Globus pallidus (tissue), 1 donor: ENCODE data around the gene SH3RF3.

Experiments
- DNase-seq: peaks from one replicate; pipeline ENCODE4 v3.0.0-alpha.2; 2015; ENCODE audit warnings: low spot score

The SH3RF3 gene

GRCh38 chr2:109507217-109507616 lies 378.2 kb downstream of the SH3RF3 start:
- DNase-seq = peak; percentile 46

DNA sequence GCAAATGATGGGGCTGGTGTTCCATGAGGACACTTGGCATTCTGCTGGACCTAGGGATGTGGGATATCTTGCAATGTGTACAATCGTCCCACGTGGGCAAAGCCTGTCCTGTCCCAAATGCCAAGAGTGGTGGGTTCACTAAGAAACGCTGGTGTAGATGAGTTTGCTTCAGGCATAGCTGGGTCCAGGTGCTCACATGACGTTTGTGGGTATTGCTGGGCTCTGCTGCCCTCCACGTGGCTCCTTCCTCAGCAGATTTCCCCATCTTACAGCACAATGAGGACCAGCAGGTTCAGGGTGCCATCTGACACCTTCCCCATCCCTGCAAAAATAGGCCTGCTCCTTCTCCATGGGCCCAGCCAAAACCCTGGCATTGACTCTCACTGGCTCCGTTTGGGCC lies 378.8 kb downstream of the SH3RF3 start:
- DNase-seq = no peak

DNA sequence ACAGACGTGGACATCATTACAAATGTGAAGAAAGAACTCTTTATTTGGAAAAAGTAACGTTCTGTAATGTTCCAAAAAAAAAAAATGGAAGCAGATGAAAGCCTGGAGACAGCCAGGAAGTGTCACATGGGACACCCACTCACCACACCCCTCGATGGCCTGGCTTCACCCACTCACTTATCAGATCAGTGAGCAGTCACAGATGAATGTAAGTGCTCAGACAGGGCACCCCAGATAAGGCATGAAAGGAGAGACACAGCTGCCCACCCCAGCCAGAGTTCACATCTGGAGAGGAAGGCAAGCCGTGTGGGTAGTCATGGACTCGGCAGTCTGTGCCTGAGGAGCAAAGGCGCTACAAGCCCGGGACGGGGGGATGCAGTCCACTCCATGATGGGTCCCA lies 379.6 kb downstream of the SH3RF3 start:
- DNase-seq = no peak

GRCh38 chr2:109510136-109511028 lies 381.4 kb downstream of the SH3RF3 start:
- DNase-seq = peak; percentile 64

- DNase-seq = no peak
These were observed 382.2 kb downstream of the SH3RF3 start for GRCh38 chr2:109511168-109511567.

DNA sequence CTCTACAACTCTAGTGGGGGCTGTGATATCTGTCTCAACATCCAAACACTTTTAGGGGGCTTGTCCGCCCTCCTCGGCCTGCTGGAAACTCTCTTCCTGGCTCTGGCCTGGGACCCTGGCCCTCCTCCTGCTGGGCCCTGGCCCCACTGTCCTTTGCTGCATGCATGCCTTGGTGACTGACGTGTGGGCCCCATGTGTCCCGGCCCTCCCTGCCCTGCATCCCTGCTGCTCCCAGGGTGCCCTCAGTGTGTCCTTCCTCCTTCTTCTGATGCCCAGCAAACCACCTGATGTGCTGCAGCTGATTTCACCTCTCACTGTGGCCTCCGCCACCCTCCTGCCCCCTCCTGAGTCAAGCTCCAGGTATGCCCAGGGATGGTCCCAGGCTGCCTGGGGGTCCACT lies 383.1 kb downstream of the SH3RF3 start:
- no peak for DNase-seq

DNA sequence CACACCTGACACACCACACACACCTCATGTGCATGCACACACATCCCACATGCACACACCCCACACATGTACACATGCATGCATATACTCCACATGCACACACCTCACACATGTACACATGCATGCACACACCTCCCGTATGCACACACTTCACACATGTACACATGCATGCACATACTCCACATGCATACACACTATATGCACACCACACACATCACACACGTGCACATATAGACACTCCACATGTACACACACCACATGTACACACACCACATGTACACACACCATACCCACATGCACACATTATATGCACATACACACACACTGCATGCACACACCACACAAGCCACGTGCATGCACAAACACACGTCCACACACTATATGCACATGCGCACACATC lies 384.2 kb downstream of the SH3RF3 start:
- no peak for DNase-seq

- DNase-seq = no peak
These were observed 385.0 kb downstream of the SH3RF3 start for GRCh38 chr2:109513749-109514588.

GRCh38 chr2:109514857-109515256 lies 385.9 kb downstream of the SH3RF3 start:
- DNase-seq = no peak

- no peak for DNase-seq
These were observed 387.6 kb downstream of the SH3RF3 start for GRCh38 chr2:109516445-109517117.

GRCh38 chr2:109517118-109517889 lies 388.3 kb downstream of the SH3RF3 start:
- no peak for DNase-seq

DNA sequence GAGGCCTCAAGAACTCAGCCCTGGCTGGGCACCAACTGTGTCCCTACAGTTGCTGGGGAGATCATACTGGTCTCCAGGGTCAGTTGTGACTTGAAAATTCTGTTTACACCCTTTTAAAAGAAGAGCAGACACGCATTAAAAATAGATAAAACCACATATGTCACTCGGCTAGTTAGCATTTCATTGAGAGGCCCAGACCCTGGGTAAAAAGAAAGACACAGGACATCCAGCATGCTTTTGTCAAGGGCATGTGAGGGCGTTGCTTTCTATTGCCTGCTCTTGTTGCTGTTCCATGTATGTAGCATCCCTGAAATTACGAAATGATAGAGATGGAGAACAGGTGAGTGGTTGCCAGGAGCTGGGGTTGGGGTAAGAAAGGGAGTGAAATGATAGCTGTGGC lies 390.5 kb downstream of the SH3RF3 start:
- no peak for DNase-seq

DNA sequence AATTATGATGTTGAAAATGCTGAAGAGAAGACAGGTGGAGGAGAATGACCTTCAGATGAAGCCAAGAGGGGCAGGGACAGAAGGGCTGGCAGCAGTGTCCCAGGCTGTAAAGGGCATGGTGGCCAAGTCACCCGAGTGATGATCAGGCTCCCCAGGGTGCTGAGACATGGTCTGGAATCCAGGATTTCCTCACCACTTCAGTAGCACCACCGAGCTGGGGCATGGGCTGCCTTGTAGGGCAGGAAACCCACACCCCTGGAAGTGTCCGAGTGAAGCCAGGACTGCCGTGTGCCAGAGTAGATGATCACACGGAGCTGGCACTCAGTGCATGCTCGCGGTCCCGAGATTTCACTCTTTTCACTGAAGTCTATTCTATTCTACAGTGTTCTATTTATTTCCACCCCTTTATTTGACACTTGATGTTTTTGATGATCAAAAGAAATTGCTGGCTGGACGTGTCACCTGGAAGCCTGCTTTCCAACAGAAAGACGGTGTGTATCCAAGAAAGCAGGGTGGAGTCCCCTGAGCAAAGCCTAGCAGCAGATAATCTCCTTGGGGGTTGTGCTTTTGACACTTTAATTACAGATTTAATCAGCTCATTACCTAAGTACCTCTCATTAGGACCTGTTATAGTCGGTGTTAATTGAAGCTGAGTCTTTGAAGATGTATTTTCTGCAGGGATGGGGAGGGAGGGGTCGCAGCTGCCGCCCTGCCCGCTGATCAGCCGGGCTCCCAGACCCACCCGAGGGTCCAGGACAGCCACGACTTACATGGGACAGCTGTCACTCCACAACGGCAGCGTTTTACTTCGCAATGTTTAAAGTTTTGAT lies 392.4 kb downstream of the SH3RF3 start:
- DNase-seq = no peak

DNA sequence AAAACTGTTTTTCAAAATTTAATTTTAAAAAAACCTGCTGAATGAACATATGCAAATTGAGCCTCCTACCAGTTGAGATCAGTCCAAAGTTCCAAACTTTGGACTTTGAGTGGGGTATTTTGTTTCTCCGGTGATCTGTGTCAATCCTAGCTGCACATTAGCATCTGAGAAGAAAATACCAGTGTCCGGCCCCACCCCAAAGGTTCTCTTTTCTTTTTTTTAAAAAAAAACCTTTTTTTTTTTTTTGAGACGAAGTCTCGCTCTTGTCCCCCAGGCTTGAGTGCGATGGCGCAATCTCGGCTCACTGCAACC lies 393.0 kb downstream of the SH3RF3 start:
- DNase-seq = no peak

- DNase-seq = no peak
These were observed 394.1 kb downstream of the SH3RF3 start for GRCh38 chr2:109523121-109523520.

DNA sequence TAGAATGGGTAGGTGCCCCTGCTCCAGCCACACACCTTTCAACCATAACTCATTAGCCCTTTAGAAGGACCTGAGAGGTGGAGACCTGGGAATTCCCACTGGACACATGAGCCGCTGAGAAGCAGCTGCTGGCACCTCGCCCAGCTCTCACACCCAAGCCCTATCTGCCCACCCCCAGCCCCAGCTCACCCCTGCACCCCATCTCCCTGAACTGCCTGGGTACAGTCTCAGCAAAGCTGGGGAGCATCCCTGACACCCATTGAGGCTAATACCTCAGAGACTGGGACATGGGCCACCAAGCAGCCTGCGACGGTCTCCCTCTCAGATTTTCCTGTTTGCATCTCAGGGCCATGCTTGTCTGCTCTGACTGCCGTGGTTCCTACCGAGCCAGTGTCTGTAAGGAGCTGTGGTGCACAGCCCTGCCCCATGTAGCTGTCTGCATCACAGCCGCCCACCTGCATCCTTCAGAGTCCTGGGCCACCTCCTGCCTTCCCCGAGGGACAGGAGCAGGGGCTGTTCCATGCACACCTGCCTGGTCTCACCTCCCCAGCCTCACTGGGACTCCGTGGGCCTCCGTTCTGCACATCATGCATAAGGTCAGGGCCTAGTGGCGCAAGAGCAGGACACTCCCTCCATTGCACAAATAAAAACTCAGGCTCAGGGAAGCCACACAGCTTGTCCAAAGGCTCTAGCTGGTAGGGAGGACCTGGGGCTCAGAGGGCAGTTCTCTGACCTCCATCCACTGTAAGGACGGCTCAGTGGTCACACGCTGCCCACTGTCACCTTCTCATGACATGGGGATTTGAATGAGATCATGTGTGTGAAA lies 394.7 kb downstream of the SH3RF3 start:
- no peak for DNase-seq

- no peak for DNase-seq
These were observed 396.8 kb downstream of the SH3RF3 start for GRCh38 chr2:109525836-109526235.

DNA sequence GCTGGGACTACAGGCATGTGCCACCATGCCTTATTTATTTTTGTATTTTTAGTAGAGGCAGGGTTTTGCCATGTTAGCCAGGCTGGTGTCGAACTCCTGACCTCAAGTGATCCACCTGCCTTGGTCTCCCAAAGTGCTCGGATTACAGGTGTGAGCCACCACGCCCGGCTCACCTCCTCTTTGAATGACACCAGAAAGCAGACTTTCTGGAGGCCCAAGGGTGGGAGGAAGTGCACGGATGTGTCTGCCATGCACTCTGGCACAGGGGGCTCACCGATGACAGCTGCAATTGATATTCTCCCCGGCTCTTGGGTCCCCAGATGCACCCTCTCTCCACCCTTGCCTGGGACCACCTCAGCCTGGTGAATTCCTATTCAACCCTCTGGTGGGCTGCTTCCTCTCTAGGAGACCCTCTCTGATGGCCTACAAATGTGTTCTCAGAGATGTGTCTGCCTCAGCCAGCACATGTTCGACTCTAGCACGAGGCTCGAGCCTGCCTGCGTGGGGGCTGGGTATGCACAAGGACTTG lies 397.5 kb downstream of the SH3RF3 start:
- DNase-seq = no peak

DNA sequence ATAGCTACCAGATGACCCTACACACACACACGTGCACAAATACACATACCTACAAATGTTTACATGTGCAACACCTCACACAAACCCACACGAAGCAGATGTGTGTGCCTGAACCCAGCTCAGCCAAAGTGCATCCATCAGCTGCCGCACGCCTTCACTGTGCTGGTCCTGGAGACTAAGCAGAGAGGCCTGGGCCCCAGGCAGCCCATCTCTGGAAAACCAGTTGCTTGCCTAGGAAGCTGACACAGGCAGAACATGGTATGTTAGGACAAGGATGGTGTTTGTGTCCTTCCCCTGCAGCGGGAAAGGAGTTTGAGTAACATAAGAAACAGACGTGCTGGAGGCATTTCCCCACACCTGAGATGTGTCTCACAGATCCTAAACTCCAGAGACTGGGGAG lies 398.1 kb downstream of the SH3RF3 start:
- no peak for DNase-seq
